NCI-H2196 treated with DMSO at 0.1 percent for 48 hours (cell line): Measurements from ENCODE around the gene LHX2.

ENCODE experiments used
- DNase-seq: peaks from one replicate; lab custom pipeline; 2025; ENCODE audit not compliant: unreplicated experiment; lab: John Stamatoyannopoulos, UW

Gene LHX2

DNA sequence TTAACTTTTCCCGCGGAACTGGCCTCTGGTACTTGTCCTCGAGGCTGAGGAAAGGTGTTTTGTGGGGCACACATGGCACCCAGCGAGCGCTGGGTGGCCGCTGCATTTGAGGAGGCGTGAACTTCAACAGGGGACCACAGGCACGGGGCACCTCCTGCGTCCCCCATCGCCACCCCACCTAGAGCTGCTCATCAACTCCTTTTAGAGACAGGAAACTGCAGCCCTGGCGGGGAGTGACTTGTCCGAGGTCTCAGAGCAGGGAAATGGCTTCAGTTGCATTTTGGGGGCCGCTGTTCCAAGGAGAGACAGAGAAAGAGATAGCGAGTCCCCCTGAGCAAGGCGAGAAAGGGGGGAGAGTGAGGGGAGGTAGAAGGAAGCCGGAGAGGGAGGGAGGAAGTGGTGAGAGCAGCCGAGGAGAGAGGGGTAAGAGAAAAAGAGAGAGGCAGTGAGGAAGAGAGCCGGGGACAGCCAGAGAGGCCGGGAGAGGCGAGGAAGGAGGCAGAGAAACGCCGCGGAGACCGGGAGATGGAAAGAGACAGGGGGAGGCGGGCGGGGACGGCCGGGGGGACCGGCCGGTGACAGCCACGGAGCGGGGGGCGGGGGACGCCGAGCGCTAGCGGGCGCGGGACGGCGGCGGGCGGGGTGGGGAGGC is 12.5 kb upstream of the LHX2 start:
- DNase-seq, result no peak

DNA sequence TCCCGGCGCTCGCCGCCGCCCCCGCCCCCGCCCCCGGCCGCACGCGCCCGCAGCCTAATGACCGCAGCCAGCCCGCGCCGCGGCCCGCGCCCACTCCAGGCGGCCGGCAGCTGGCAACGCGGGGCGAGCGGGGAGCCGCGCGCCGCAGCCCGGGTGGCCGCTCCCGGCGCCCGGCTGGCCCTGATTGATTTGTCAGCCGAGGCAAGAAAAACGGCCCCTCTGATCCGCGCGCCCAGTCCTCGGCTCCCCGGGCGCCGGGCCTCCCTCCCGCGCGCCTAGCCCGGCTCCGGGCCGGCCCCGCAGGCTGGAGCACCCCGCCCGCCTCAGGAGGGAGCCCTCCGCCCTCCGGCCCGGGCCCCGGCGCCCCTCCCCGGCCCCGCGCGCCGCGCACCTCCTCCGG is 11.9 kb upstream of the LHX2 start:
- no peak for DNase-seq

DNA sequence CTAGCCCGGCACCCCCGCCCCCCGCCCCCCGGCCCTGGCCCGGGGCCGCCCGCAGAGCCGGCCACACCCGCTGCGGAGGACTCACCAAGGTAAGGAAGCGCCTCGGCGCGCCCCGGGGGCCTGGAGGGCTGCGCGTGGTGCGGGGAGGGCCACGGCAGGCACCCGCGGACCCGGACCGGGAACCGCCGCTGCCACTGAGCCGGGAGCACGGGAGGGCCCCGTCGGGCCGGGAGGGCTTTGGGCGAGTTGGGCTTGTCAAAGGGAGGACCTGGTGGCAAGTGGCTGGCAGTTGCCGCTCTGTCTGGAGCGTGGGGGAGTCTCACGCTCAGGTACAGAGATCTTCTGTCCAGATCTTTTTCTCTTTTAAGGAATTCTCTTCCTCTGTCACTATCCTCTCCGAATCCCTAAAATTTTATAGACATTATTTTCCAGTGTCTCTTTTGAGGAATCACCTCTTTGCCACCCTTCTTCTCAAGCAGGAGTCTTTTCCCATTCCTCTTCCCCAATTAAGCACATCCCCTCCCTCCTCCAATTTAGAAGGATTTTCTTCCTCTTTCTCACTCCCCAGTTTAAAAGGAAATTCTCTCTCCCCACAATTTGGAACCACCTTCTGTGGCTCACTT is 11.3 kb upstream of the LHX2 start:
- no peak for DNase-seq

DNA sequence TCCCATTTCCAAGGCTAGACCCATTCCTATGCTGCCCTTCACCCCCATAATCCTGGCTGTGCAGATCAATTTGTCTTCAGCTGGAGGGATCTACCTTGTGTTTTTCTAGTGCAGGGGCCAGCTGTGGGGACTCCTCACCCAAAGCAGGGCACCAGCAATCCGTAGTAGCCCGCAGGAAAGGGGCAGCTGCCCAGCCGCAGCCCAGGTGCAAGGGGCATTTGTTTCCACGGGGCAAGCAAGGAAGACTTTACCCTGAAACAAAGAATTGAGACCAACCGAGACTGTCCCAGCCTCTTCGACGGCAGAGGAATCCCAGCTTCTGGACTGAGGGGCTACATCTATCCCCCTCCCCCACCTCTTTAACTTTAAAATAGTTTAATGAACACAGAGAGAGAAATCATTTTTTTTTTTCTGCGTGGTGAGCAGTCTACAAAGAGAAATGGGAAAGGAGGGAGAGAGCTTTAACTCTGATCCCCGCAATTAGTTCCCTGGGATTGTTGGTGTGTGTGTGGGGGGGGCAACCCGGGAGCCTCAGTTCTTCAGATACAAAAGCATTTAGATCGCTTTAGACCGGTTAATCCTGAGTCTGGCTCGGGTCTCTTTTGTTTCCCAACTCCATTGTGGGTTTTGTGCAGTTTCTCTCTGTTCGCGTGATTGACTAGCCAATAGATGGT is 10.6 kb upstream of the LHX2 start:
- DNase-seq, result no peak

DNA sequence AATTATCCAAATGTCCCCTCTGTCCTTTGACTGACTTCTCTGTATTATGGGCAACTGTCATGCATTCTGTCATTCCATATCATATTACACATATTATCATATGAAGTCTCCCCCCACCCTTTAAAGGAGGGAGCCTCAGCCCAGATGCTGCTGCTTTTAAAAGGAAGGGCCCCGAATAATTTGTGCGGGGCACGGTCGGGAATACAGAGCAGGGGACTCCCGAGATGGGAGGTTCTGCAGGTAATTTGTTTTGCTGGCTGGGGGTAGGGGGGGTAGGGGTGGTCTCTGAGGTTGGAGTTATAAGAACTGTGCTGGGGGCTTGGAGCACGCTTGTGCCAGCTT is 10.1 kb upstream of the LHX2 start:
- DNase-seq, result no peak

DNA sequence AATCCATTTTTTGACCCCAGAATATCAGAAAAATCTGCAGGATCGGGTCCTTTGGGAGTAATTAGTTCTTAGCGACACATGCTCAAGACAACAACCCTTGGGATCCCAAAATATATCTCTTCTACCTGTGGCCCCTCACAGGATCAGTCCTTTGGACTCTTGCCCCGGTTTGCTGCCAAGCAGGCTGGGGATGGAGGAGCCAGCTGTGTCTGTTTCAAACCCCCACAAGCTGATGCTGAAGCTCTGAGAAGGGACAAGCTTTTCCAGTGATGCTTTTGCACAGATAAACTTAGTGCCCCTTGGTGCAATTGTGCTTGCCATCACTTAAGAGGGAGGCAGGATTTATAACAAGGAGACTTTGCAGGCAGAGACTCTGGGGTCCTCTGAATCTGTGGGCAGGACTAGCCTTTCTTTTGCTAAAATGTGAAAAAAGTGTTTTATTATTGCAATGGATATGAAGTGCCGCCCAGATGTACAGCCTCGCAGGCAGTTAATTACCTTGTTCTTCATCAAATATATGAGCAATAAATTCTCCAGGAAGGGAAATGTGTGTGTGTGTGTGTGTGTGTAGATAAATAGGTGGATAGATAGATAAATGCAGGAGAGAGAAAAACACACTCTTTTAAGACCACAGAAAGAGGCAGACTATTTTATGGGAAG is 9.6 kb upstream of the LHX2 start:
- no peak for DNase-seq

DNA sequence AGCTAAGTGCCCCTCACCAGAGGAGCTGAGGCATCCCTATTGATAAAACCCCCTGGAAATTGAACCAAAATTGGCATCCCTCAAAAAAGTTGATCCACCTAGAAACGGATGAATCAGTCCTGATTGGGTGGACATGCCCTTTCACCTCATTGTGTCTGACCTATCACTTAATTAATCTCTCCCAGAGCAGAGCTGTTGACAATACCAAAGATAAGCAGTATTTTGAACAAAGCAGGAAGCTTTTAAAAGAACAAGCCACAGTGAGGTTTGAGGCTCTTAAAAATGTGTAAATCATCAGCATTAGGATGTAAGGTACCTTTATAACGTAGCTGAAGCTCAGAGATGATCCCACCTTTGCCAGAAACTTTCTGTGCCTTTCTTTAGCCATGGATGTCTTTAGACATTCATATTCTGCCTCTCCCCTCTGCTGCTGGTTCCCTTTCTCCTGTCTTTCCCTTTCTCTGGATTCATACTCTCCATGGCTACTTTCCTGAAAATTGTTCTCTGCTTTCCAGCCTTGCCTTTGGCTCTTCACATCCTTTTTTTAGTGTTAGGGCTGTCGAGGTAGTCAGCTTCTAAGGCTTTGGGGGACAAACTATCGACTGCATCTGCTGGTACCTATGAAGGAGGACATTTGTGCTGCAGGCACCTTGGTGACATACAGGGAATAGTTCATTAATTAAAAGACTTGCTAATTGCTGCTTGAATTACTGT is 7.8 kb upstream of the LHX2 start:
- no peak for DNase-seq

DNA sequence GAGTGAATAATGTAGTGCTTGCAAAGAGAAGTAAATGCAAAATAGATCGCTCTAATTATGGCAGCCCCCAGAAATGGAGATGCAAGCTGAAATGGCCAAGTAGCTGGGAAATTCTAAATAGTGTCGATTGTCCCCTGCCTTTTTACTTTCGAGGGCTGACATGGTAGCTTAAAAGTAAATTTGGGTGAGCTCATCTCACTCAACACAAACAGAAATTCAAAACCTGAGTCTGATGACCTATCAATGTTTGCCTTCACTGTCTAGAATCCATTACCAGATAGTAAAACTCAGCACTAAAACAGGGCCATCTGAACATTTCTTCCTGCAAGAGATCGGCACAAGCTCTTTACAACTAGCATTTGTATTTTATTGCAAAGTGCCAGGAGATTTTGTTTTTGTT is 7.0 kb upstream of the LHX2 start:
- no peak for DNase-seq

DNA sequence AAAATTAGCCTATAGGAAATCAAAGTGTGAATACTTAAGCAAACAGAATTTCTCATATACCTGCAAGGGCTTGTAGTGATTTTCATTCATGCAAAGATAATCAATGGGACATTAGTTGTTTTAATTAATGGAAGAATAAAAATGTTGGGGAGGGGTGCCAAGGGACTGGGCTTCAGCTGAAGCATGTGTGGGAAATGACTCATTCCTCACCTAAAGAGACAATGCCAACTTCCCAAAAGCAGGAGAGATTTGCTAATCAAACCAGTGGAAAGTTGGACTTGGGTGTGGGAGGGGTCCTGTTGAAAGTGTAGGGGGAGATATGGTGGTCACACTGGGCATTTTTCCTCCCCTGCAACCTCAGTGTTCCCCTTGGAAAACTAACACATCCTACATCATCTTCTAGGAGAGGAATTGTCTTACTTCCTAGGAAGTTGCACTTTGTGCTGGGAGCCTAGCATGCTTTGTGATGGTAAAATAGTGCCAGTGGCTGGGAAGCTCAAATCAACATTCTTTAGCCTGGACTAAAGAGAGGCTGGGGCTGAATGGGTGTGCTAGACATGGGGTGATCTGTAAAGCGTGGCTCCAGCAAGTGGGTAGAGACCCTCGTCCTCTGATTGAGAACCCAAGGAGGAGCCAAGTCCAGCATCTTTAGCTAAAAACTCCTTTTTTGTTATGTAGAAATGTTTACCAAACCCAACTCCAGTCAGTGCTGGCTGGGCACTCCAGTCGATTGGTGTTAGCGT is 6.4 kb upstream of the LHX2 start:
- DNase-seq, result no peak

DNA sequence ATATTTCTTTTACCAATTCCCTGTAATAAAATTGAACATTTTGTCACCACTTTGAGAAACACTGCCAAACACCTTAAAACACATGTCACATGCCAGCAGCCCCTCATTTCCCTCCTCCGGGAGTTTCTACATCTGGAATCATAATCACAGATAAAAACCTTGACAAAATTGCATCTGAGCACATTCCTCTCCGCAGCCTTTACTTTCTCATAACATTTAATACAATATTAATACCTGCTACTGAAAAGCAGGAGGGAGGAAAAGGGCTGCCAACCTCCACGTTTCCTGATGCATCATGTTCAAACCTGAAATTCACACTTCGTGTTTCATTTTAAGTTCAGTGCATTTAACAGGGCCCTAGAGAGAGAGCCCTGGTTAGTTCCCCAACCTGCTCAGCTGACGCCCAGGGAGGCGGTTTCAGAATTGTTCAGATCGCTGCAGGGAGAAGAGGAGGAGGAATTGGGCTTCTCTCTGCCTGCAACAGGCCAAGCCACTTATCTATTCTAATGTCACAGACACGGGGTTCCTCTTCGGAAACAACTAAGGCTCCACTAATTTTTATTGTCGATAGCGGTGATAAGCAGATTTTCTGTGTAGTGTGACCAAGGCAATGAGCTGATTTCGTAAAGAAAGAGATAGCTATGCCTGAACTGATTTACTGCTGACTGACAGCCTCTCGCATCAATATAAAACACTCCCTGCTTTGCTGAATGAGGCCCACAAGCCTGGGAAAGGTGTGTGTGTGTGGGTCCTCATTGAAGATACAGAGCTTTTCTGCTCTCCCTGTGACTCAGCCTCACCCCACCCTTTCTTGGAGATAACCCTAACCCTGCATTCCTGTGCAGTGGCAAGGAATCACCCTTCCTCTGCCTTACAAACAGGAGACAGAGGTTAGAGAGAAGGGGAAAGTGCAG is 4.9 kb upstream of the LHX2 start:
- DNase-seq, result no peak

DNA sequence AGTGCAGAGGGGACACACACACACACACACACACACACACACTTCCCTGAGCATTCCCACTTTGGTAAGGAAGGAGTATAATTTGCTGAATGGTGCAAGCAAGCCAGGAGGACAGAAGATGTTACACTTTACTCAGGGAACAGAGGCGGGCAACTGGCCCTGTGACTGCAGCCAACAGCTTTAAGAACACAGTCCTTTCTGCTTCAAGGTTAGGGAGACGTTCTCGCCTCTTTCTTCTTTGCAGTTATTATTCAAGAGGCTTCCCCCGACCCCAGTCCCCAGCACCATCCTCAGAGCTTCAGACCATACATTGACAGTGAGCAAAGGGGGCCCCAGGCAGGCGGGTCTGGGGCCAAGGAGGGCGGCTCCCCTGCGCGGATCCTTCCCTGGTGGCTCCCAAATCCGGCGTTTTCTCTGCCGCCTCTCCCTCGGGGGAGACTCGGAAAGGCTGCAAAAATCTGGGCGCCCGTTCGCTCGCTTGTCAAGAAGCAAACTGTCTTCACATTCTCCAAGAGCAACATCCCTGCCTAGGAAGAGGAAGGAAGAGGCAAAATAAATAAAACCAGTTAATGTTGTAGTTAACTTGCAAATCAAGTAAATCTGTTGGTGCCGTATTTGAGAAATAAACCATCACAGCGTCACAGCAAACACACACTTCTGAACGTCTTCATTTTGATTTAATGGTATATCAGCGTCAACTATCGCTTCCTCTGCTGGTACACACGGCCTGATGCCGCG is 3.8 kb upstream of the LHX2 start:
- DNase-seq, result no peak

DNA sequence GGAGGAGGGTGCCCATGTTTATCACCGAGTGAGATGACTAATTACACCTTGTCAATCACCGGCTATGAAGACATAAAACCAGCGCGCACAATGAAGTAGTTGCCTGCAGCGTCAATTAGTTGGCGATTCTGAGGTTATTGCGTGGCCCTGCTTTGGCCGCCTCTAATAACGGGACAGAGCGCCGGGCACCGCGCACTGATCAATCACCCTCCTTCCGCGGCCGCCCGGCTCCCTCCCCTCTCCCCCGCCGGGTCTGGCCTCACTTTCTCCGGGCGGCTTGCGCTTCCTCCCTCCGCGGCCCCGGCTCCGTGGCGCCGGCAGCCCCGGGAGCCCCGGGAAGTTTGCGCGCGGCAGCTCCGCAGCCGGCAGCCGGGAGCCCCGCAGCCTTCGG is 3.3 kb upstream of the LHX2 start:
- no peak for DNase-seq

DNA sequence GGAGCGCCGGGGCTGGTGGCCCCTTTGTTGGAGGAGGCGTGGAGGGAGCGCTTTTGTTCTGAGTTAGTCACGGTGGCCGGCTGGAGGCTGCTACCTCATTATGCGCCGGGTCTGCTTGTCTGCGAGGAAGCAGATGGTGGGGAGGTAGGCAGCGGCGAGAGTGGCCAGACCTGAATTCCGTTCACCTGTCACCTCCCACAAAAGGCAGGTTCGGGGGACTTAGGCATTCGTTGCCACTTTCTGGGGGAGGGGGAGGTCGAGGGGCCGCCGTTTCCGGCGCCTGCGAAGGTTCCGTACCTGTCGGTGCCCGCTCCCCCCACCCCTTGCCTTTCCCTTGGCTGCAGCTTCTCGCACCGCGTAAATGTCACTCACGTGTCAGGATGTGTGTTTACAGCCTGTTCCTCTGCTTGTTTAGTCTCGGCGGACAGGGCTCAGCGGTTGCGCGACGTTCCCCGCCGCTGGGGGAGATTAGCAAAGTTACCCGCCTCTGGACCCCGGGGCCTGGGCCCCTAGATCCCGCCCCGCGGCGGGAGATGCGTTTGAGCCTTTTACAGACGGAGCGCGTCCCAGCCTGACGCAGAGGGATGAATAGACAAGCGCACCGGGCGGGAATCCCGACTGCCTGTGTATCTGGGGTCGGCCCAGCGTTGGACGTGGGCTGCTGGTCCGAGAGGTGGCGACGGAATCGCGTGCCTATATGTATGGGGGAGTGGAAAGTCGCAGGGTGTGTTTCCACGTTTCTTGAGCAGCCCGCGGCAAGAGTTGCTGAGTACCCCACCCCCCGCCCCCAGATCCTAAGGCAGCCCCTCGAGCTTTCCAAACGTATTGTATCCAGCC is 2.7 kb upstream of the LHX2 start:
- DNase-seq, result peak; percentile 27

DNA sequence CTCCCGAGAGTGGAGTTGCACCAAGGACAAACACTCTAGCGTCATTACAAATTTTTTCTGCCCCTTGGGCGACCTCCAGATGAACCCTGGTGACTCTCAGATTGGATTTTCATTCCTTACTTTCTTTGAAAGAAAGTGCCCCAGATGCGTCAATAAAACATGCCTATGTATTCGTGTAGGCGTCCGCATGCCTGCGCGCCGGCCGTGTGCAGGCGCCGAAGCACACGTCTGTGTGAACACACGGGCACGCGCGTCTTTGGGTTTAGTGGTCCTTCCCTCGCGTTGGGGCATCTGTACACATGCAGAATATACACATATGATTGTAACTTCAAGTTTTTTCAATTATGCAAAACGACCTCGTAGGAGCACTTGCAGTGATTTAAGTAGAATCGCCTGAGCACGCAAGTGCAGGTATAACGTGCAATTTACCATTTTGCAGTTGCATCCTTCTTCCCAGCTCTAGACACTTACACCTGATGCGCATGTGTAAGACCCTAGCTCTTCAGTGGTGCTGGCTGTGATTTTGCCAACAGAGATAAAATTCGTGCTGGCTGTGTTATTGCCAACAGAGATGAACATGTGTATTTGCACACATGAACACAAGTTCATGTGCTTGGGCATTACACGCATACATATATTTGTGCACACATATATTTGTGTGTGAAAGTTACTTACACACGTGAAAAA is 1.9 kb upstream of the LHX2 start:
- no peak for DNase-seq

DNA sequence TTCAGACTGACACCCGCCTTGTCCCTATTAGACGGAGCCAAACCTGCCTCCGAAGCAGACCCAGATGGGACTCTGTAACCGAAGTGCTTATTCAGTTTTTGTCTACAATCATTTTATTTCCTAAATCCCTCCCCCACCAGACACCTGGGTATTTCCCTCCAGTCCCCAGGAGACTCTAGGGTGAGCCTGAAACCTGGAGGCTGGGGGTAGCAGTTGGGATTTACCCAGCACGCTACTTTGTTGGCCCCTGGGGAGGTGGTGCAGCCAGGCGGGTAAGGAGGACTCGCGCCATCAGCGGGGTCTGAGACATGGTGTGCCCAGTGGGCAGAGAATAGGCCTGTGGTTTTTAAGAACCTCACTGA is 1.3 kb upstream of the LHX2 start:
- DNase-seq, result no peak

DNA sequence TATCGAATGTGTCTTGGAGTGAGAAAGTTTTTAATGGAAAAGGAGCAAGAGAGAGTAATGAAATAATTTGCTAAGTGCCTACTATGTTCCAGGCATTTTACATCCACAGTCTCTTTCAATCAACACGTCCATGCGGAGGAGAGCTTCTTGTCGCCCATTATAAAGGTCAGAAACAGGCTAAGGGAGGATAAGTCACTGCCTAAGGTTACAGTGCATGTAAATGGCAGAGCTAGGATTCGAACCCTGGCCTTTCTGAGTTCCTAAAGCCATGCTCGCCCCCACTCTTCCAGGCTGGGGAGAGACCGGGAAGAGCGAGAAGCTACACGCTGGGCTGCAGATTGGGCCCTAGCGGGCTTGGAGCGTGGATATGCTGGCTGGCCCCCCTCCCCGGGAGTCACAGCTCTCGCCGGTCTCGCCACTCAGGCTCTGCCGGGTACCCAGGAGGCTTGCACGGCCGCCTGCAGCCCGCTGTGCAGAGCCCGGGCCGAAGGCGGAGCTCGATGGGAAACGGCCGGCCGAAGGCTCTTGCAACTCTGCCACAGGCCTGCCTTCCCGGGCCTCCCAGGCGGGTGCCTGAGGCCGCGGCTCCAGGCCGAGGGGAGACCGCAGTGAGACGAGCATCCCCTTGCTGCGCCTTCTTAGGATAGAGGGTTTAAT is 775 bp upstream of the LHX2 start:
- DNase-seq, result no peak
